HFF-Myc (cell line): ENCODE data around the gene GRID1.

Source experiments
- DNase-seq: peaks from one replicate; pipeline ENCODE4 v3.0.0-alpha.2; 2011; ENCODE audit warnings: low read depth; ENCODE audit errors: extremely low read depth
- H3K4me3 ChIP-seq: replicated peaks from 2 replicates; pipeline ENCODE4 v1.5.1; 2011; ENCODE audit warnings: low read depth, mild to moderate bottlenecking, control low read depth, low read length
- TF ChIP-seq, protein P1 (sequence below): IDR thresholded peaks from 2 replicates; pipeline ENCODE4 v1.5.1; 2012; ENCODE audit warnings: mild to moderate bottlenecking, low read depth, low read length, control low read depth; ENCODE audit errors: missing control alignments

Gene GRID1

DNA sequence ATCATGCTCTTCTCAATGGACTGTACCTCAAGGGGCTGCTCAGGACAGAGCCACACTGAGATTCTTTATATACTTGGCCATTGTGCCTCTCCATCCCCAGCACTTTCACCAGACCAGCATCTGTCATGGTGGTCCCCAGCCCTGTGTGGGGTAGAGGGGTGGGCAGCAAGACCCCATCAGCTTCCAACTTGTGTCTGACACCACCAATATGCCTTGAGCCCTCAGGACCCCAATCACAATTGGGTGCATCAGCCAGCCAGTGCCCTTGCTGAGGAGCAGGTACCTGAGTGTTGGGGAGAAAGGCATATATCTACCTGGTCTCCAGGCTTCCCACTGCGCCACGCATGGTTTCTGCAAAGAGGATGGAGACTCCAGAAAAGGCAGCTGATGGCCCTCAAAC is 56.3 kb downstream of the GRID1 start:
- no peak overlapping the region for H3K4me3 ChIP-seq
- TF ChIP-seq, protein P1, sequence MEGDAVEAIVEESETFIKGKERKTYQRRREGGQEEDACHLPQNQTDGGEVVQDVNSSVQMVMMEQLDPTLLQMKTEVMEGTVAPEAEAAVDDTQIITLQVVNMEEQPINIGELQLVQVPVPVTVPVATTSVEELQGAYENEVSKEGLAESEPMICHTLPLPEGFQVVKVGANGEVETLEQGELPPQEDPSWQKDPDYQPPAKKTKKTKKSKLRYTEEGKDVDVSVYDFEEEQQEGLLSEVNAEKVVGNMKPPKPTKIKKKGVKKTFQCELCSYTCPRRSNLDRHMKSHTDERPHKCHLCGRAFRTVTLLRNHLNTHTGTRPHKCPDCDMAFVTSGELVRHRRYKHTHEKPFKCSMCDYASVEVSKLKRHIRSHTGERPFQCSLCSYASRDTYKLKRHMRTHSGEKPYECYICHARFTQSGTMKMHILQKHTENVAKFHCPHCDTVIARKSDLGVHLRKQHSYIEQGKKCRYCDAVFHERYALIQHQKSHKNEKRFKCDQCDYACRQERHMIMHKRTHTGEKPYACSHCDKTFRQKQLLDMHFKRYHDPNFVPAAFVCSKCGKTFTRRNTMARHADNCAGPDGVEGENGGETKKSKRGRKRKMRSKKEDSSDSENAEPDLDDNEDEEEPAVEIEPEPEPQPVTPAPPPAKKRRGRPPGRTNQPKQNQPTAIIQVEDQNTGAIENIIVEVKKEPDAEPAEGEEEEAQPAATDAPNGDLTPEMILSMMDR = no peak
- no peak for DNase-seq

DNA sequence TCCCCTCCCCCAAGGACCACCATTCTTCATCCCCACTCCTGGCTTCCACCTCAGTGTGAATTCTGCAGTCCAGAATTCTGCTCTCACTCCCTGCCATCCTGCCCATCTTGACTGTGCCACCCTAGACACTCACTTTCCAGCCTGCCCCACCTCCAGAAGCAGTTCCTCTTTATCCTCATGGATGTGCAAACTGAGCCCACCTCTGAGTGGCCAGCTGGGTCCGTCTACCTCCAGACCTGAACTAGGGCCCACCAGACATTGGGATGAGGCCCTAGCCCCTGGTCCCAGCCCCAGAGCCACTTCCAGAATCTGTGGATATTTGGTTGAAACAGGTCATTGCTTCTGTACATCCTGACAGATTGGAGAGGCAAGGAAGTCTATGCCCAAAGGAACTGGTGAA is 58.5 kb downstream of the GRID1 start:
- TF ChIP-seq, protein P1 = no peak
- no peak overlapping the region for H3K4me3 ChIP-seq
- no peak for DNase-seq

DNA sequence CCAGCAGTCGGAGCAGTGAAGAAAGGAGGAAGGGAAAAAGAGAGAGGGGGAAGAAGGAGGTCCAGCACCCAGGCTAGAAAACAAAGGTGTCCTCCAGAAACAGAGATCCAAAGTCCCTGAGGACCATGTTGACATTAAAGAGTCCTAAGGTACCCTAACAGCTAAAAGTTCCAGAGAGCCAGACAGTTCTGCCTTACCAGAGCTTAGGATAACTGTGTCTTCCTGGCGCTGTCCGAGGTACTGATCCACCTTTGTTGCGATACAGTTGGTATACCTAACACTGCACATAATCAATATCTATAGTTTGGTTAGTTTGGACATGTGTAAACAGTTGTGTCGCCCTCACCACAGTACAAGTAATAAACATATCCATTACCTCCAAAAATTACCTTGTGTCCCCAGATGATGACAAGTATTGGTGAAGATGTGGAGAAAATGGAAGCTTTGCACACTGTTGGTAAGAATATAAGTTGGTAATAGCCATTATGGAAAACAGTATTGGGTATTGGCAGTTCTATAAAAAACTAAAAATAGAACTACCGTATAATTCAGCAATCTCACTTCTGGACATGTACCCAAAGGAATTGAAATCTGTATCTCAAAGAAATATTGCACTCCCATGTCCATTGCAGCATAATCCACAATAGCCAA is 59.8 kb downstream of the GRID1 start:
- DNase-seq = no peak
- TF ChIP-seq, protein P1 = no peak
- H3K4me3 ChIP-seq = no peak overlapping the region

DNA sequence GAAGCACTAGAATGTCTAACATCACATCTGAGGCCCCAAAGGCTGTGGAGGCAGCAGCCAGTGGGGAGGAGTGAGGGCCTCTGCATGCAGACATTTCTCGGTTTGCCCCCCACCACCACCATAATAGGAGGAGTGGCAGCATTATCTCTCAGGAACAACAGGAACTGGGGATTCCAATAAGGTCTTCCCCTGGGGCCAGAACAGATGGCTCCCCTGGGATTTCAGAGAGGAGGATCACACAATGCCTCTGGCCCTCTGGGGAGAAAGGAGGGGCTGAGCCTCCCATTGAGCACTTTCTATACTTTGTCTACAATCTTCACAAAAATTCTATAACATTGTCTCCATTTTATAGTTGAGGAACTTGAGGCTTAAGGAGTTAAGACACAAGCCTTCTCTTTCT is 61.1 kb downstream of the GRID1 start:
- no peak for DNase-seq

DNA sequence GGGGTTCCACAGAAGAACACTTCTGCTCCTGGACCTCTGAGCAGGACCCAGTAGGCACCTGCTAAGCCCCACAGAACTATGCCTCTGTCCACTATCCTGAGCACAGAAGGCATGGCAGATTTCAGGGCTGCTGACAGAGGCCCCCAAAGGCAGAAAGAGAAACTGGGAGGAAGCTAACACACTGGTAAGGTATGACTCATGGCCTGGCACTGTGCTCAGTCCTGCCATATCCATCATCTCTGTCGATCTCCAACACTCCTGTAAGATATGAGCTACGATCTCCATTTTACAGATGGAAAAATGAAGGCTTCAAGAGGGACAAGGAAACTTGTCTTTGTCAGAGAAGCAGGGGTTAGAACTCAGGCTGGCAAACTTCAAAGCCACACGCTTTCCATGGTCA is 62.2 kb downstream of the GRID1 start:
- TF ChIP-seq, protein P1 = no peak
- no peak for DNase-seq
- no peak overlapping the region for H3K4me3 ChIP-seq

More for the DNA sequence above, 61.1 kb downstream of the GRID1 start:
- TF ChIP-seq, protein P1 = no peak
- no peak overlapping the region for H3K4me3 ChIP-seq

DNA sequence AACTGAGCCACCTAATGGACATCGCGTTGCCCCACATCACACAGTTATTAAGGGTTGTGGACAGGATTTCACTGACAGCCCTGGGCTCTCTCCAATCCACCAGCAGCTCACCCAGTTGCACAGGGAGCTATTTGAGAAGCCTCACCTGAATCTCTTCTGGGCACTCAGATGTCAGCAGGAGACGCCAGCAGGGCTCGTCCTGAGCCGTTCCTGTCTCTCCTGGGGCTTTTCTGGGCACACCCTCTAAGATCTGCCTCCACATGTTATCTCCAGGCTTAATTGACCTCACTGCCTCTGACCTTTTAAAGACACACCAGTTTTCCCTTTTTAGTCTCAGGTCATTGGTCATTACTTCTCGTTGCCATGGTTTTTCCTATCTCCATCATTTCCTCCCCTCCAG is 63.0 kb downstream of the GRID1 start:
- TF ChIP-seq, protein P1 = no peak
- no peak overlapping the region for H3K4me3 ChIP-seq
- DNase-seq = no peak

DNA sequence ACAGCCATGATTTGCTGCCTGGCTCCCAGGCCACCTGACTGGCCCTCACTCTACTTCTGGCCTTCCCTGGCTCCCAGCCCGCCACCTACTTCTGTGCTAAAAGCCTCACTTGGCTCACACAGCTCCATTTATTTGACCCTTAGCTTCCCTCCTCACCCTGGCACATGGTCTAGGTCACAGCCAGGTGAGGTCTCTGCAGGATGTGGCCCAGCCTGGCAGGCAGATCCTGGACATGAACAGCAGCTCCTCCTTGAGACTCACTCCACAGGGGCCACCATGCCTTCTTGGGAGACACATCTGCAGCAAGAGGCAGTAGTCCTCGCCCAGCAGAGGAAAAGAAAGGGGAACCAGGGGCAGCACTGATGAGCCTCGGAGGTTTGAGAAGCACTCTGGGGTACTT is 64.6 kb downstream of the GRID1 start:
- DNase-seq = no peak
- H3K4me3 ChIP-seq = no peak overlapping the region
- TF ChIP-seq, protein P1 = no peak
